SK-N-SH treated with all-trans-retinoic acid at 6 μM for 48 hours (cell line): ENCODE results near the gene AFAP1.
A peak's percentile ranks its signal among the peaks of the same experiment; 100 is the strongest.

ENCODE experiments used
- ATAC-seq: fragments of 200-7000 bp; cut with Tn5 transposase; 3 replicates; pipeline ENCODE4 v1.9.1; 2020; ENCODE audit warnings: mild to moderate bottlenecking, moderate library complexity
- ARNTL ChIP-seq: fragments of 450-650 bp; formaldehyde crosslinking; IDR thresholded peaks from 2 replicates; pipeline ENCODE4 v1.5.0; 2020; ENCODE audit warnings: low read depth, mild to moderate bottlenecking, moderate library complexity, borderline replicate concordance
- BACH2 ChIP-seq: fragments of 250-450 bp; sonication (Bioruptor Pico); IDR thresholded peaks from 2 replicates; pipeline ENCODE4 v1.9.0; 2021; ENCODE audit warnings: mild to moderate bottlenecking, borderline replicate concordance
- CSDC2 ChIP-seq: fragments of 250-450 bp; sonication (Bioruptor Pico); IDR thresholded peaks from 2 replicates; pipeline ENCODE4 v1.5.0; 2020; ENCODE audit warnings: mild to moderate bottlenecking, moderate library complexity
- ESRRG ChIP-seq: fragments of 250-450 bp; sonication (Bioruptor Pico); IDR thresholded peaks from 2 replicates; pipeline ENCODE4 v1.6.1; 2021; ENCODE audit warnings: mild to moderate bottlenecking
- GLIS3 ChIP-seq: fragments of 250-450 bp; sonication (Bioruptor Pico); IDR thresholded peaks from 2 replicates; pipeline ENCODE4 v1.5.0; 2020; ENCODE audit warnings: mild to moderate bottlenecking, moderate library complexity
- ISL1 ChIP-seq: fragments of 250-450 bp; sonication (Bioruptor Pico); IDR thresholded peaks from 2 replicates; pipeline ENCODE4 v2.1.2; 2022; ENCODE audit warnings: mild to moderate bottlenecking, moderate library complexity
- OSR1 ChIP-seq: fragments of 250-450 bp; sonication (Bioruptor Pico); IDR thresholded peaks from 2 replicates; pipeline ENCODE4 v1.8.0; 2022; ENCODE audit warnings: moderate library complexity, mild to moderate bottlenecking, inconsistent platforms
- PPARA ChIP-seq: fragments of 250-450 bp; sonication (Bioruptor Pico); IDR thresholded peaks from 2 replicates; pipeline ENCODE4 v1.5.0; 2020; ENCODE audit warnings: mild to moderate bottlenecking, borderline replicate concordance
- RARB ChIP-seq: fragments of 250-450 bp; sonication (Bioruptor Pico); IDR thresholded peaks from 2 replicates; pipeline ENCODE4 v1.8.0; 2021; ENCODE audit warnings: mild to moderate bottlenecking, moderate library complexity
- SNAI2 ChIP-seq: fragments of 250-450 bp; sonication (Bioruptor Pico); IDR thresholded peaks from 2 replicates; pipeline ENCODE4 v1.5.0; 2020; ENCODE audit warnings: mild to moderate bottlenecking, moderate library complexity
- TCF4 ChIP-seq: fragments of 250-450 bp; sonication (Bioruptor Pico); IDR thresholded peaks from 2 replicates; pipeline ENCODE4 v1.8.0; 2021; ENCODE audit warnings: mild to moderate bottlenecking, moderate library complexity, borderline replicate concordance
- TOX ChIP-seq: fragments of 250-450 bp; sonication (Bioruptor Pico); IDR thresholded peaks from 2 replicates; pipeline ENCODE4 v1.8.0; 2021; ENCODE audit warnings: mild to moderate bottlenecking, moderate library complexity, borderline replicate concordance
- ZC3H10 ChIP-seq: fragments of 250-450 bp; sonication (Bioruptor Pico); IDR thresholded peaks from 2 replicates; pipeline ENCODE4 v1.5.1; 2021; ENCODE audit warnings: mild to moderate bottlenecking, moderate library complexity
- ZFP3 ChIP-seq: fragments of 250-450 bp; sonication (Bioruptor Pico); IDR thresholded peaks from 2 replicates; pipeline ENCODE4 v1.5.0; 2020; ENCODE audit warnings: mild to moderate bottlenecking, moderate library complexity
- ZNF565 ChIP-seq: fragments of 450-650 bp; formaldehyde crosslinking; conservative IDR thresholded peaks from 2 replicates; pipeline ENCODE4 v1.5.0; 2020; ENCODE audit warnings: low read depth, mild to moderate bottlenecking, moderate library complexity
- ZNF70 ChIP-seq: fragments of 450-650 bp; formaldehyde crosslinking; IDR thresholded peaks from 2 replicates; pipeline ENCODE4 v1.5.0; 2020; ENCODE audit warnings: mild to moderate bottlenecking, moderate library complexity
- TF ChIP-seq, protein P1 (sequence below): fragments of 250-450 bp; sonication (Bioruptor Pico); IDR thresholded peaks from 2 replicates; pipeline ENCODE4 v1.5.1; 2020; ENCODE audit warnings: low read depth, mild to moderate bottlenecking, moderate library complexity
- TF ChIP-seq, protein P2 (sequence below): fragments of 250-450 bp; sonication (Bioruptor Pico); IDR thresholded peaks from 2 replicates; pipeline ENCODE4 v1.5.1; 2021; ENCODE audit warnings: mild to moderate bottlenecking, moderate library complexity
- TF ChIP-seq, protein P3 (sequence below): fragments of 250-450 bp; sonication (Bioruptor Pico); IDR thresholded peaks from 2 replicates; pipeline ENCODE4 v1.8.0; 2021; ENCODE audit warnings: low read depth, mild to moderate bottlenecking, moderate library complexity, borderline replicate concordance
- TF ChIP-seq, protein P4 (sequence below): fragments of 250-450 bp; sonication (Bioruptor Pico); IDR thresholded peaks from 2 replicates; pipeline ENCODE4 v1.5.0; 2020; ENCODE audit warnings: mild to moderate bottlenecking, moderate library complexity
- TF ChIP-seq, protein P5 (sequence below): fragments of 250-450 bp; sonication (Bioruptor Pico); IDR thresholded peaks from 2 replicates; pipeline ENCODE4 v1.8.0; 2020; ENCODE audit warnings: mild to moderate bottlenecking, moderate library complexity, borderline replicate concordance

Gene AFAP1

DNA sequence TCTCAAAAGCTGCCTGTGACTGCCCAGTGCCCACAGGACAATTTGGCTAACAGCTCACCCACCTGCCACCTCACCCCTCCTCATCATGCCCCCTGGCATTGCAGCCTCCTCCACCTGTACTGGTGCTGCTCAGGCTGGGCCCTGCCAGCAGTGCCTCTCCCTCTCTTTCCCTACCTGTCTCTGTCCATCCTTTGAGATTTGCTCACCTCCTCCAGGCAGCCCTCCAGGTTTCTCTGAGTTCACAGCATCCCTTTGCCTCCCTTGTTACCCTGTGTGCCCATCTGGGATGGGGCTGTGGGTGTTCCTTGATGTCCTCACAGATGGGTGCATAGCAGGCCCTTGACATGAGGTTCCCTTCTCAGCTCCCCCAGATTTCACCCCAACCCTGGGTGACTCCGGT, 224.9 kb downstream of the AFAP1 start:
- no peak for ATAC-seq
- TF ChIP-seq, protein P1, sequence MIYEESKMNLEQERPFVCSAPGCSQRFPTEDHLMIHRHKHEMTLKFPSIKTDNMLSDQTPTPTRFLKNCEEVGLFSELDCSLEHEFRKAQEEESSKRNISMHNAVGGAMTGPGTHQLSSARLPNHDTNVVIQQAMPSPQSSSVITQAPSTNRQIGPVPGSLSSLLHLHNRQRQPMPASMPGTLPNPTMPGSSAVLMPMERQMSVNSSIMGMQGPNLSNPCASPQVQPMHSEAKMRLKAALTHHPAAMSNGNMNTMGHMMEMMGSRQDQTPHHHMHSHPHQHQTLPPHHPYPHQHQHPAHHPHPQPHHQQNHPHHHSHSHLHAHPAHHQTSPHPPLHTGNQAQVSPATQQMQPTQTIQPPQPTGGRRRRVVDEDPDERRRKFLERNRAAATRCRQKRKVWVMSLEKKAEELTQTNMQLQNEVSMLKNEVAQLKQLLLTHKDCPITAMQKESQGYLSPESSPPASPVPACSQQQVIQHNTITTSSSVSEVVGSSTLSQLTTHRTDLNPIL (CRISPR knock-in tag), result no peak
- TF ChIP-seq ZC3H10 (CRISPR knock-in tag), result no peak
- TF ChIP-seq, protein P2, sequence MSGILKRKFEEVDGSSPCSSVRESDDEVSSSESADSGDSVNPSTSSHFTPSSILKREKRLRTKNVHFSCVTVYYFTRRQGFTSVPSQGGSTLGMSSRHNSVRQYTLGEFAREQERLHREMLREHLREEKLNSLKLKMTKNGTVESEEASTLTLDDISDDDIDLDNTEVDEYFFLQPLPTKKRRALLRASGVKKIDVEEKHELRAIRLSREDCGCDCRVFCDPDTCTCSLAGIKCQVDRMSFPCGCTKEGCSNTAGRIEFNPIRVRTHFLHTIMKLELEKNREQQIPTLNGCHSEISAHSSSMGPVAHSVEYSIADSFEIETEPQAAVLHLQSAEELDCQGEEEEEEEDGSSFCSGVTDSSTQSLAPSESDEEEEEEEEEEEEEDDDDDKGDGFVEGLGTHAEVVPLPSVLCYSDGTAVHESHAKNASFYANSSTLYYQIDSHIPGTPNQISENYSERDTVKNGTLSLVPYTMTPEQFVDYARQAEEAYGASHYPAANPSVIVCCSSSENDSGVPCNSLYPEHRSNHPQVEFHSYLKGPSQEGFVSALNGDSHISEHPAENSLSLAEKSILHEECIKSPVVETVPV (CRISPR knock-in tag), result no peak
- no peak for TF ChIP-seq ZNF70 (CRISPR knock-in tag)
- no peak for TF ChIP-seq ARNTL
- TF ChIP-seq TOX (CRISPR knock-in tag), result no peak
- no peak for TF ChIP-seq ESRRG (CRISPR knock-in tag)
- TF ChIP-seq GLIS3, result no peak
- TF ChIP-seq TCF4 (CRISPR knock-in tag), result no peak
- TF ChIP-seq CSDC2 (CRISPR knock-in tag), result no peak
- TF ChIP-seq RARB (CRISPR knock-in tag), result no peak
- no peak for TF ChIP-seq BACH2
- no peak for TF ChIP-seq OSR1 (CRISPR knock-in tag)
- TF ChIP-seq, protein P3, sequence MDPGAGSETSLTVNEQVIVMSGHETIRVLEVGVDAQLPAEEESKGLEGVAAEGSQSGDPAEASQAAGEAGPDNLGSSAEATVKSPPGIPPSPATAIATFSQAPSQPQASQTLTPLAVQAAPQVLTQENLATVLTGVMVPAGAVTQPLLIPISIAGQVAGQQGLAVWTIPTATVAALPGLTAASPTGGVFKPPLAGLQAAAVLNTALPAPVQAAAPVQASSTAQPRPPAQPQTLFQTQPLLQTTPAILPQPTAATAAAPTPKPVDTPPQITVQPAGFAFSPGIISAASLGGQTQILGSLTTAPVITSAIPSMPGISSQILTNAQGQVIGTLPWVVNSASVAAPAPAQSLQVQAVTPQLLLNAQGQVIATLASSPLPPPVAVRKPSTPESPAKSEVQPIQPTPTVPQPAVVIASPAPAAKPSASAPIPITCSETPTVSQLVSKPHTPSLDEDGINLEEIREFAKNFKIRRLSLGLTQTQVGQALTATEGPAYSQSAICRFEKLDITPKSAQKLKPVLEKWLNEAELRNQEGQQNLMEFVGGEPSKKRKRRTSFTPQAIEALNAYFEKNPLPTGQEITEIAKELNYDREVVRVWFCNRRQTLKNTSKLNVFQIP (CRISPR knock-in tag), result no peak
- TF ChIP-seq, protein P4, sequence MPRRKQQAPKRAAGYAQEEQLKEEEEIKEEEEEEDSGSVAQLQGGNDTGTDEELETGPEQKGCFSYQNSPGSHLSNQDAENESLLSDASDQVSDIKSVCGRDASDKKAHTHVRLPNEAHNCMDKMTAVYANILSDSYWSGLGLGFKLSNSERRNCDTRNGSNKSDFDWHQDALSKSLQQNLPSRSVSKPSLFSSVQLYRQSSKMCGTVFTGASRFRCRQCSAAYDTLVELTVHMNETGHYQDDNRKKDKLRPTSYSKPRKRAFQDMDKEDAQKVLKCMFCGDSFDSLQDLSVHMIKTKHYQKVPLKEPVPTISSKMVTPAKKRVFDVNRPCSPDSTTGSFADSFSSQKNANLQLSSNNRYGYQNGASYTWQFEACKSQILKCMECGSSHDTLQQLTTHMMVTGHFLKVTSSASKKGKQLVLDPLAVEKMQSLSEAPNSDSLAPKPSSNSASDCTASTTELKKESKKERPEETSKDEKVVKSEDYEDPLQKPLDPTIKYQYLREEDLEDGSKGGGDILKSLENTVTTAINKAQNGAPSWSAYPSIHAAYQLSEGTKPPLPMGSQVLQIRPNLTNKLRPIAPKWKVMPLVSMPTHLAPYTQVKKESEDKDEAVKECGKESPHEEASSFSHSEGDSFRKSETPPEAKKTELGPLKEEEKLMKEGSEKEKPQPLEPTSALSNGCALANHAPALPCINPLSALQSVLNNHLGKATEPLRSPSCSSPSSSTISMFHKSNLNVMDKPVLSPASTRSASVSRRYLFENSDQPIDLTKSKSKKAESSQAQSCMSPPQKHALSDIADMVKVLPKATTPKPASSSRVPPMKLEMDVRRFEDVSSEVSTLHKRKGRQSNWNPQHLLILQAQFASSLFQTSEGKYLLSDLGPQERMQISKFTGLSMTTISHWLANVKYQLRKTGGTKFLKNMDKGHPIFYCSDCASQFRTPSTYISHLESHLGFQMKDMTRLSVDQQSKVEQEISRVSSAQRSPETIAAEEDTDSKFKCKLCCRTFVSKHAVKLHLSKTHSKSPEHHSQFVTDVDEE (CRISPR knock-in tag), result no peak
- TF ChIP-seq ZFP3 (CRISPR knock-in tag), result no peak
- TF ChIP-seq, protein P5, sequence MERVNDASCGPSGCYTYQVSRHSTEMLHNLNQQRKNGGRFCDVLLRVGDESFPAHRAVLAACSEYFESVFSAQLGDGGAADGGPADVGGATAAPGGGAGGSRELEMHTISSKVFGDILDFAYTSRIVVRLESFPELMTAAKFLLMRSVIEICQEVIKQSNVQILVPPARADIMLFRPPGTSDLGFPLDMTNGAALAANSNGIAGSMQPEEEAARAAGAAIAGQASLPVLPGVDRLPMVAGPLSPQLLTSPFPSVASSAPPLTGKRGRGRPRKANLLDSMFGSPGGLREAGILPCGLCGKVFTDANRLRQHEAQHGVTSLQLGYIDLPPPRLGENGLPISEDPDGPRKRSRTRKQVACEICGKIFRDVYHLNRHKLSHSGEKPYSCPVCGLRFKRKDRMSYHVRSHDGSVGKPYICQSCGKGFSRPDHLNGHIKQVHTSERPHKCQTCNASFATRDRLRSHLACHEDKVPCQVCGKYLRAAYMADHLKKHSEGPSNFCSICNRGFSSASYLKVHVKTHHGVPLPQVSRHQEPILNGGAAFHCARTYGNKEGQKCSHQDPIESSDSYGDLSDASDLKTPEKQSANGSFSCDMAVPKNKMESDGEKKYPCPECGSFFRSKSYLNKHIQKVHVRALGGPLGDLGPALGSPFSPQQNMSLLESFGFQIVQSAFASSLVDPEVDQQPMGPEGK, result no peak
- no peak for TF ChIP-seq ZNF565 (CRISPR knock-in tag)

DNA sequence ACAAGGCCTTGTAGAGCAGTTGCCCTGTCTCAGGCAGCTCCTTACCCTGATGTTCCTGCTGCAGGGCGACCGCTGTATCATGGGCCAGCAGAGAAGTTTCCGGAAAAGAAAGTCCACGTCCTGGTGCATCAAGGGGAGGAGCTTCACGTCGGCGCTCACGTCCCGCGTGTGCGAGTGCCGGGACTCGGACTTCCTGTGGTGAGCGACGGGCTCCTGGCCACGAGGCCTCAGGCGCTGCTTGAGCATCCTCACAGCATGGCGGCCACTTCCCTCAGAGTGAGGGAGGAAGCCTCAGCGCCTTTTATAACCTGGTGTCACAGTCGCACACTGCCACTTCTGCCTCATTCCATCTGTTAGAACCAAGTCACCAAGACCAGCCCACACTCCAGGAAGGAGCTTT, 225.5 kb downstream of the AFAP1 start:
- TF ChIP-seq ZNF565 (CRISPR knock-in tag) (peak; percentile 90), SNAI2 (no peak)
- ATAC-seq, result no peak

DNA sequence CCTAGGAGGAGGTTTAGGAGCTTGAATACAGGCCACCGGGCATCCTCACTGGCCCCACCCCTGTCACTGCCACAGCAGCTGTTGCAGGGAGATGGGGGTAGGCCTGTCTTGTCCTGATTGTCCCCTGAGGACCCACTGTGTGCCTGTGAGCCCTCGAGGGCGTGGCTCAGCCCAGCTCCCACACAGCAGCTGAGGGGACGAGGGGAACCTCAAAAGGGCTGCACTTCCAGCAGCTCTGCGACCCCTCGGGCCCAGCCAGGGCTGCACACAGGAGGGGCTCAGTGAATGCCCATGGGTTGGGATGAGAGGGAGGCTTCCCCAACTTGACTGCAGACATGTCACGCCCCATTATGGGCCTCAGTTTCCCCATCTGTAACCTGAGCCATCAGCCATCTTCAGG, 225.9 kb downstream of the AFAP1 start:
- TF ChIP-seq ZNF565 (CRISPR knock-in tag) (no peak), GLIS3 (no peak), PPARA (CRISPR knock-in tag) (no peak), BACH2 (no peak), ISL1 (CRISPR knock-in tag) (no peak), TCF4 (CRISPR knock-in tag) (no peak)
- TF ChIP-seq, all 23 proteins: peak for 0
- ATAC-seq, result no peak
